Activated CD4-positive, alpha-beta T cell treated with anti-CD3 and anti-CD28 coated beads for 24 hours (primary cell): ENCODE results near the gene DIO3.

Experiments
- DNase-seq, 2 donors: peaks; one replicate each; pipeline ENCODE4 v3.0.0-alpha.2; 2020; ENCODE audit warnings: low read depth in 2 of 2

The DIO3 gene

DNA sequence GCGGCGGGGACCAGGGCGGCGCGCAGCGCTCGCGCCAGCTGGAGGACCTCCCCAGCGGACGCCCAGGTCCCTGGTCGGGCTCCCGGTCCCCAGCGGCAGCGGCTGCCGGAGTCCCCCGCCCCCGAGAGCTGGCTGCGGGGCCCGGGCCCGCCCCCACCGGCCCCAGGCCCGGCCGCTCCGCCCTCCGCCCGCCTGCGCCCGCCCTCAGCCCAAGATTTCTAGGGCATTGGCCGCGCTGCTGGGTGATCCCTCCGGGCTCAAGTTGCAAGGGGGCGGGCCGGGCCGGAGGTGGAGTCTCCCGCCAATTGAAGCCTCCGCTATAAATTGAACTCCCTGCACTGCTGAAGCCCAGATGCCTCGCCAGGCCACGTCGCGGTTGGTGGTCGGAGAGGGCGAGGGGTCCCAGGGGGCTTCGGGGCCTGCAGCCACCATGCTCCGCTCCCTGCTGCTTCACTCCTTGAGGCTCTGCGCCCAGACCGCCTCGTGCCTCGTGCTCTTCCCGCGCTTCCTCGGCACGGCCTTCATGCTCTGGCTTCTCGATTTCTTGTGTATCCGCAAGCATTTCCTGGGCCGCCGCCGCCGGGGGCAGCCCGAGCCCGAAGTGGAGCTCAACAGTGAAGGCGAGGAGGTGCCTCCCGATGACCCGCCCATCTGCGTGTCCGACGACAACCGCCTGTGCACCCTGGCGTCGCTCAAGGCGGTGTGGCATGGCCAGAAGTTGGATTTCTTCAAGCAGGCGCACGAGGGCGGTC lies at the start of gene DIO3:
TSS of gene DIO3 (plus strand) at position 351 of the 752 bp plus-strand sequence.
- DNase-seq, result no peak

DNA sequence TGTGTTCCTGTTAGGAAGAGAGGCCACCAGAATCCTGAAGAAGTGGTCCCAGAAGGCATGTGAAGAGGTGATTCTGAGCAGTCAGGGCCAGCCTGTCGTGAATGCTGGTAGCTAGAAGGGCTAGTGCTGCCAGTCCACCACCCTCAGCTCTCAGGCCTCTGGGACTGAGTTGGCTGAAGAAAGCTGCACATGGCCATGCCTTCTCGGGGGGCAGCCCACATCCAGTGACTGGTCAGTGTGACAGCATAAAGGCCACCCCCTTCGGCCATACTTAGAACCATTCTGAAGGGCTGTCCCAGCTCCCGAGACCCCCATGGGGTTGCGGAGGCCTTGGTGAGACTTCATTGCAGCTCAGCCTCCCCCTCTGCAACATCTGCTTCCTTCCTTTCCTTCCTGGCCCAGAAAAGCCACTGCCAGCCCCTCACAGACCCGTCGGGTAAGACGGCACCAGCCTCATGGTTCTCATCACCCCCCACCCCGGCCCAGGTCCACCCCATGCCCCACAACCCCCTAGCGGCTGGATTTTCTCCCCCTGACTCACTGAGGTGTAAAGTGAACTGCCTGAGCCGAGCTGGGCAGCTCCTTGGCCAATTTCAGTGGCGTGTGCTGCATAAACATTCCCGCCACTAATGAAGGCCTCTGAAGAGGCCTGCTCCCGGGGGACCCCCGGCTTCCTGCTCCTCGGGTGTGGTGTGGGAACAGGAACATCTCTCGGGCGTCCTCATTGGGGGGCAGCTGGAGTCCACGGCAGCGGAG lies 49.5 kb upstream of the DIO3 start:
- DNase-seq, result no peak

DNA sequence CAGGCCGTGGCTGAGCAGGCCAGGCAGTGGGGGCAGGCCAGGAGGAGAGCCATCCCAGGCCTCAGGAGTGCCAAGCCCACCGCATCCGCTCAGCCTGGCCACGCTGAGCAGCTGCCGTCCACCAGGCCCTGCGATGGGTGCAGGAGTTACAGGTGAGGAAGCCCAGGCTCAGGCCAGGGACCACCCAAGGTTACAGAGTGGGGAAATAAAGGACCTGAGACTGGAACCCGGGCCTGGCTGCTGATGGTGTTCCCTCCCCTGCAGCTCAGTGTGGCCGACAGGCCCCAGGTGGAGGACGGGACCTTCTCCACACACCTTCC lies 49.0 kb upstream of the DIO3 start:
- no peak for DNase-seq

DNA sequence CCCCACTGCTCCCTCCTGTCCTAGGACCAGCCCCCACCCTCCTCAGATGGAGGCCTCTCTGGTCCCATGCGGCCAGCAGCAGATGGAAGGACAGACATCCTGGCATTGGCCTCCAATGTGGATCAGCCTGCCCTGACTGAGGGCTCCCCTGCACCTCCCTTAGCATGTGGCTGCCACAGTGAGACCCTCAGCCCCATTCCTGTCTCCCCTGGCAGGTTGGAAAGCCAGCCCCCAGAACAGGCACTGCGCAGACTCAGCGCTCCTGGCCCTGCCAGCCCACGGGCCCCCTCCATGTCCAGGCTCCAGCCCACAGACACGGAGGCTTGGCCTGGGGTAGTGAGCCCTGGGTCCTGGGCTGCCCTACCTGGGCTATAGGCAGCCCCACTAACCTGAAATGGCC lies 47.2 kb upstream of the DIO3 start:
- DNase-seq, result no peak

DNA sequence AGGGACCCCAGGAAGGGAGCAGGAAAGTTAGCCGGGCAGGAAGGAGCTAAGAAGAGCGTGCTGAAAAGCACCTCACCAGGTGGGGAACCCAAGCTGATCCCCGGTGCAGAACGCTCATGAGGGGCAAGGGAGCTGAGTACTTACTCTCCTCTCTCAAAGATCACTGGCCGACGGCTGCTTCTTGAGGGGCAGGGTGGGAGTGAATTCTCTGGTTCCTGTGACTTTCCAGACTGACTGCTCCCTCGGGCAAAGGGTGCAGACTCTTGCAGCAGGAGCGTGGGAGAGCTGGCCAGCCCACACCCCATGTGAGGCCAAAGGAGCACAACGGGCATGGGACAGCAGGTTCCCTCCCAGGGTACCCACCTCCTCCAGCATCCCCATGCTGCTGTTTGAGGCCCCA lies 44.9 kb upstream of the DIO3 start:
- DNase-seq, result no peak

DNA sequence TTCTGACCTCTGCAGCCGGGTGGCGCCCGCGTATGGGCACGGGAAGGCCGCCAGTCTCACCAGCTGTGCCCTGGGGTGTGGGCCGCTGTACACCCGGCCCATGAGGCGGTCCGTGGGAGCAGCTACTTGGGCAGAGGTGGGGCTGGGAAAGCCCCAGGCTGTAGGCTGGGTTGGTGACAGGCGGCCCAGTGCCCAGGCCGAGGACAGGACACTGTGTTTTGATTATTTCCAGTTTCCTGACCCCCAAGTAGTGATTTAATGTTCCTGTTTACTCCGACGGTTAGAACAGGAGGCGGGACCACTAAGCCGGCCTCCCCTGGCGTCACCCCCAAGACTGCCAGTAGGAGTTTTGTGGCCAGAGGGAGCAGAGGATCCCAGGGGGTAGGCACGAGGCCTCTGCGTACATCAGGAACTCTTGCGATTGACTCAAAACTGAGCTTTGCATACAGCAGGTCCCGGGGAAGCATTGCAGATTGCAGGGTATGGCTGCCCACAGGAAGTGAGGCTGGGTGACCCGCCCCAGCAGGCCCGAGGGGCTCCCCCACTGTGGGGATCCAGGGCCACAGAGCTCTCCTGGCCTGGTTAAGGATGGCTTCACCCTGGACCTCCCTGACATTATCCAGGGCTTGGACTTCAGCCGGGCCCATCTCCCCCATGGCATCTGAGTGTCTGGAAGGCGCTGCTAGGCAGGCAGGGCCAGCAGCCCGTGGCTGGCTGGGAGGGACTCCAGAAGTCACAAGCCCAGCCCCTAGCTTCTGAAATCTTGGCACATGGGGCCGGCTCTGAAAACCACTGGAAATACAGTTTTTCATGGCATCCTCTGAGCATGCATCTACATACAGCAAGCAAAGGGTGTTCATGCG lies 42.5 kb upstream of the DIO3 start:
- DNase-seq, result no peak

DNA sequence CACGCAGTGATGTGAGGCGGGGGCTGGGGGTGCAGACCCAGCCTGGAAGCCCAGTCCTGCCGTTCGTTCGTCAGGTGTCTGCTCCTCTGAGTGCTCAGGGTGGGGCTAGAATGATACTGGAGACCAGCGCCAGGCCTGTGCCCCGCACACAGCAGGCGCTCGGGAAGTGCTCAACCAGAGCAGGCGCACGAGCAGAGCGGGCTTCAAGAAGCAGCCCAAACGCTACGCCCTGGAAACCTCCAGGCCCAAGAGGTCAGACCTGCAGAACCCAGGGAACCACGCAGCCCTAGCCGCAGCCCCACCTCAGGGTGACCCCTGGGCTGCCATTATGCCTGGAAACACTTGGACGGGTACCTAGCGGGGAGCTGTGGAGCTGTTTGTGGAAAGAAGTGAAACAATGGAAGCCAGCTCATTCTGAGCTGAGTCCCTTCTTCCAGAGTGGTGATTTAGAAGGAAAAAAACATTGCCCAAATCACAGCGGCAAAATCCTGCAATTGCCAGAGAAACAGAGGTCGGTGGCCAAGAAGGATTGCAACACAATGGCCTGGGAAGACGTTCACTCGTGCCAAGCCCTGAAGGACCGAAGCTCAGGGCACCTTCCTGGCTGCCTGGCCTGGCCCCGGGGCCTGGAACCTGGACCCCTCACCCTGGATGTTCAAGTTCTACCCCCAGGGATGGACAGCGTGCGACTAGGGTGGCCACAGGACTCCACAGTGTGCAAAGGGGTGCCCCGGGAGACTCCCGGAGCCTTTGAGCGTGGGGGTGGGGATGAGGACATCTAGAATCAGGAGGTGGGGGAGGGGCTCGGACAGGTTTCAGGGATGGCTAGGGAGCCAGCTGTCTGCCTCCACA lies 40.4 kb upstream of the DIO3 start:
- DNase-seq, result no peak

DNA sequence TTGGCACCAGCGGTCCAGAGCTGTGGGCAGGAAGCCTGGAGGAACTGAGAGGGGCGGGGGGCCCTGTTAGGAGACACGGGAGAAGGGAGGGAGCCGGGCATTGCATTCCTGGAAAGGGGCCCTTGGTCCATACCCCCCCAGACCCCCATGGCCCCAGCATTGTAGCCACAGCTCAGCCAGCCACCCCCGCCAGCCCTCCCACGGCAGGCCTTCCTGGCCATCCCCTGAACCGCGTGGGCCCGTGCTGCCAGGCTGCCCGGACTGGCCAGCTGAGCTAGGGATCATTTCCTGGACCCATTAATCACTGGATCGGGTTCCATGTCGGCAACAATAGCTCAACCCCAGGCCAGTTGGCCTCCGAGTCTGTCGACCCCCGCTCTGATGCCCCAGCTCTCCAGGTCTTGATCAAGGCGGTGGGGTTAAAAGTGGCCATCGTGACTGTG lies 39.8 kb upstream of the DIO3 start:
- DNase-seq, result no peak

DNA sequence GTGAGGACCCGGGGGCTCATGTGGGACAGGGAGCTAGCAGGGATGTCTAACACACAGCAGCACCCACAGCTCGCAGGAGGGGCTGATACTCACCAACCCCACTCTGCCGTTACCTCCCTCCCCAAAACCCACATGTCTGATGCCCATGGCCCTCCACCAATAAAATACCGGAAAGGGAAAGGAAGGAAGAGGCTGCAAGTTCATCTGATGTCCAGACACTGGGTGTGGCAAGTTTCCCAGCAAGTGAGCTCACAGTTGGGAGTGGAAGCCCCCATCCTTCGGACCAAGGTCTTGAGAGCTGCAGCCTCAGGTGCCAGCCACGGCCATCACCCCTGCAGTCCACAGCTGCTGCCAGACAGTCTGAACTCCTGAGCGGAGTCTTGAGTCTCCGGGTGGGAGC lies 39.3 kb upstream of the DIO3 start:
- DNase-seq, result no peak

DNA sequence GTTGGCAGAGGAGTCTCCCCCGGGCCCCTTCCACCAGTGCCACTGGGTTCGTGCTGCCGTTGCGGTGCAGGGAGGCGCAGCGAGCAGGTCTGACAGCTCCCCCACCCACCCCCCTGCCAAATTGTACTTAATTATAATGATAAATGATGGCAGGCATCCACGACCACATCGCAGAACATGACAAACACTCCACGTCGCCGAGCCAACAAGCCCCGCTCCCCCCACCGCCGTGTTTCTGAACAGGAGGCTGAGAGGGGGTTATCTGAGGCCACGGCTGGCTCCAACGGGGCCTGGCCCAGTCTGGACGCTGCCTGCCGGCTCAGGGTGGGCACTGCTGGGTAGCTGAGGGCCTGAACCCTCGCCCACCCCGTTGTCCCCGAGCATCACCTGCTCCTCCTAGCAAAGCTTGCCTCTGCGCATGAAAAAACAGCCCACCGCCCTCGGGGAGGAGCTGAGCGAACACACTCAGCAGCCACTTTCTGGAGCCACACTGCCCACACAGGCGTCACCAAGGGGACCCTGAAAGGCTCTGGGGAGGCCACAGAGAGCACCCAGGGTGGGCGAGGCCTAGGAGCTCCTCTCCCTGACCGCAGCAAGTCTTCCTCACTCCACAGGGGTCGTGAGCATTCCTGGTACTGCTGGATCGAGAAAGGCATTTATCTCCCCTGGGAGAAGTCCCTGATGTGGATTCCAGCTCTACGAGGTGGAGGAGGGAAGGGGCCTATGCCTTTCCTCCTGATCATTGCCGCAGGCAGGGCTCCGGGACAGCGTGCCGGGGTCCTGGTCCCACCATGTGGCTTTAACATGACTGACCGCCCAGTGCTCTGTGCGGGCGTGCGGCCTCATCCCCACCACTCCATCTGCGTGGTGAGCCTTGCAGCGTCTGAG lies 35.4 kb upstream of the DIO3 start:
- DNase-seq, result no peak

DNA sequence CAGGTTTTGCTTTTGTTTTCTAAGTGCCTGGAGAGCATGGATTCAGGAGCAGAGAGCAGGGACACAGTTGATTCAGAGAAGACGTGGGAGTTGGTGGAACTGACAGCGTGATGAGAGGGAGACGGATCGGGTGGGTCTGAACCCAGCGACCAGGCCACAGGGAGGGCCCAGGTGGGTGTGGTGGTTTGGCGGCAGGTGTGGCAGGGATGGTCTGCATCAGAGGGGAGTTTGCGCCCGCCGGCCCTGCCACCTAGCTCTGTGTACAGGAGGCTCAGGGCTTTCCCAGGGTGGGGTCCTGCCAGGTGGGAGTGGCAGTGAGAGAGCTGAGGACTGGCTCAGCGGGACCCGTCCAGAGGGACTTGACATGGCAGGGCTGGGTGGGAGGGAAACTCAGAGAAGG lies 33.3 kb upstream of the DIO3 start:
- DNase-seq, result no peak

DNA sequence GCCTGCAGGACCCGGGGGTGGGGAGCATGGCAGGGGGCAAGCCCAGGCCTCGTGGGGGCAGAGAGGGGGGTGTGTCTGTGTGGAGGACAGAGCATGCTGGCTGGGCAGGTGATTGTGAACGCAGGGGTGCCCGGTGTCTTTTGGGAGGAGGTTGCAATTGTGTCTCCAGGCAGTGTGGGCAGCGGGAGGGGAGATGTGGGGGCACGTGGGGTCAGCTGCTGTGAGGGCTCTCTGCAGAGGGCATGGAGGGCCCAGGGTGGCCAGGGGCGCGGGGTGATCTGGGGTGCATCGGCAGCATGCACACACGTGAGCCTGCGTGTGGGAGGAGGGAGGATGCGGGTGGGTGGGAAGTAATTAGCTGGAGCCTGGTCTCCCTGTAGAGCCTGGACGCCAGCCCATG lies 32.2 kb upstream of the DIO3 start:
- no peak for DNase-seq

DNA sequence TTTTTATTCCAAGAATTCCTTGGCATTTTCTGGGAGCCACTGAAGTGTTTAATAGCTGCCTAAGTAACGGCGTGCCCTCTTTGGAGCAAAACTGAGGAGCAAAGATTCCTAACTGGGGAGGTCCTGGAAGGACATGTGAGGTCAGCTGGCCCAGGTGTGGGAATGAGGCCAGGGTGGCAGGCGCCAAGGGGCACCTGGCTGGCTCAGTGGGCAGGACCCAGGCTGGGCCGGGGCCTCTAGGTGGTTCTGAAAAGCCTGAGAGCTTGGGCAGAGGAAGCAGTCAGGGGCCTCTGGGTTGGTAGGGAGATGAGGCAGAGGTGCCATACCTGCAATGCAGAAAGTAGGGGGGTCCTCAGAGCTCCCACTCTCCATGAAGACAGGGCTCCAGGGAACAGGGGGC lies 27.1 kb upstream of the DIO3 start:
- no peak for DNase-seq

DNA sequence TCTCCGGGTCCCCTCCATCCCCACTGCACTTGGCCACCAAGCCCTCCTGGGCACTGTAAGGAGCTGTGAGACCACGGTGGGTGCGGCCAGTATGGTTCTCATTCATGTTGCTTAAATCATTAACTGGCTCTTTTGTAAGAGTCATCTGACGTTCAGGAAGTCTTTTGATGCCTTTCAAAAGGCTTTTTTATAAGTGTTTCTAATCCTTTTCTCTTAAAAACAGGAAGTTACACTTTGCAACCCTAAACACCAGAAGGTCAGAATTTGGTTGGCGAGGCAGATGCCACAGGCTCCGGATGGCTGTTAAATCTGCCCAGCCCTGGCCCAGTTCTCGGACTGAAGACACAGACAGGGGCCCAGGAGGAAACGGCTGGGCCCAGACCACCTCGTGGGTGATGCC lies 26.1 kb upstream of the DIO3 start:
- no peak for DNase-seq

DNA sequence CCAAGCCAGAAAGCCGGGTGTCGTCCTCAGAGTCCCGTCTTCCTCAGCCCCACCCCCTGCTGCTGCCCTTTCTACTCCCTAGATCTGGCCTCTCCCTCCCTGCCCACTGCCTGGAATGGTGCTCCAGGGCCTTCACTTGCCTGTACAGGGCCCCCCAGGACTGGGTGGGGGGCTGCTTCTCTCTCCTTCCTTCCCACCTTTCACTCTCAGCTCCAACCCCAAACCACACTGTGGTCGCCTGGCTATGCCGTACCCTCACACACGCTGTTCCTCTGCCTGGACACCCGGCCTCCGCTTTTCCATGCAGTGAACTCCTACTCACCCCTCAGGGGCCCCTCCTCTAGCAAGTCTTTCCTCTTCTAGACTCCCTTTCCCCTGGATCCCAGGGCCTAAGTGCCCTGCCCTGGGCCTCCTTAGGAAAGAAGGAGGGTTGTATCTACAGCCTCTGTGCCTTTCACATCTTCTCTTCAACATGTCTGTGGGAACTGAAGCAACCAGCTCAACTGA lies 25.5 kb upstream of the DIO3 start:
- no peak for DNase-seq

DNA sequence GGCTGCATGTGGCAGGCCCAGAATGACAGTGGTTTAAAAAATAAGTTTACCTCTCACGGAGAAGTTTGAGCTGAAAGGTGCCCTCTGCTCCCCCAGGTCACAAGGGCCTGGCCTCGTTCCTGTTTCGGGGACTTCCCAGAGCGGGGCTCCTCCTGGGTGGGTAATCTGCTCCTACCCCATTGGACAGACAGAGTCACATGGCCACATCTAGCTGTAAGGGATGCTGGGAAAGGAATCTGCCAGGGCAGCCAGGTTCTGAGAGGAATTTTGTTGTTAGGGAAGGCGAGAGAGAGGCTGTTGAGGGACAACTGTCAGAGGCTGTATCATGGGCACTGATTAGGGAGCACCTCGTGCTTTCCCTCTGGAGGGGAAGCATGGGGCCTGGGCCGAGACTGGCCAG lies 24.0 kb upstream of the DIO3 start:
- DNase-seq, result no peak

DNA sequence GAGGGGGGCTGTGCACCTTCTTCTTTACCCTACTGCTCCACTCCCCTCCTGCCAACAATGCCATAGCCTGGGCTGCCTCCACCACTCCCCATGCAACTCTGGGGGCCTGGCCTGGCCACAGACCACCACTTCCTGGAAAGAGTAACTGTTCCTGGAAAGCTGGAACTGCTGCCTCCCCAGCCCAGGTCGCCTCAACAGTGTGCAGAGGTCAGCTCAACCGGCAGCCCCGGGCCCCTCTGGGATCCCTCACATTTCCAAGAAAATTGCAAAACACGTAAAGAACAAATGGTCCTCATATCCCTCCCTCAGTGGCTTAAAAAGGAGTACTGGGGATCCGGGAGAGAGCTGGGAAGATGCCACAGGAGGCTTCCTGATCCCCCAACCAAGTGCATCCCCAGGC lies 22.4 kb upstream of the DIO3 start:
- DNase-seq, result no peak

DNA sequence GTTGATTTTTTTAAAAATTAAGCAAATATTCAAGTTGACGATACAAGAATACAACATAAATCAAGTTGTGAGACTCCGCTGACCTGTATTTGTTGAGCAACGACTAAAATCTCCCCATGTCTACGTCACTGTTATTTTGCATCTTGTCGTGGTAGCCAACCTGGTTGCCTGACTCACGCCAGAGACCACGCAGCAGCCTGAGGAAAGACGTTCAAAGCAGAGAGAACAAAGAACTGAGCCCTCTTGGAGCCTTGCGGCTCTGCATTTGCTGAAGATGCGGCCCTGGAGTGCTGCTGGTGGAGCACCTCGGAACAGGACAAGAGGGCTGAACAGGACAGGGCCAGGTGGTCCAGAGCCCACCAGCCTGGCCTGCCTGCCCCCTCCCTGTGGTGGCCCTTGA lies 21.4 kb upstream of the DIO3 start:
- no peak for DNase-seq

DNA sequence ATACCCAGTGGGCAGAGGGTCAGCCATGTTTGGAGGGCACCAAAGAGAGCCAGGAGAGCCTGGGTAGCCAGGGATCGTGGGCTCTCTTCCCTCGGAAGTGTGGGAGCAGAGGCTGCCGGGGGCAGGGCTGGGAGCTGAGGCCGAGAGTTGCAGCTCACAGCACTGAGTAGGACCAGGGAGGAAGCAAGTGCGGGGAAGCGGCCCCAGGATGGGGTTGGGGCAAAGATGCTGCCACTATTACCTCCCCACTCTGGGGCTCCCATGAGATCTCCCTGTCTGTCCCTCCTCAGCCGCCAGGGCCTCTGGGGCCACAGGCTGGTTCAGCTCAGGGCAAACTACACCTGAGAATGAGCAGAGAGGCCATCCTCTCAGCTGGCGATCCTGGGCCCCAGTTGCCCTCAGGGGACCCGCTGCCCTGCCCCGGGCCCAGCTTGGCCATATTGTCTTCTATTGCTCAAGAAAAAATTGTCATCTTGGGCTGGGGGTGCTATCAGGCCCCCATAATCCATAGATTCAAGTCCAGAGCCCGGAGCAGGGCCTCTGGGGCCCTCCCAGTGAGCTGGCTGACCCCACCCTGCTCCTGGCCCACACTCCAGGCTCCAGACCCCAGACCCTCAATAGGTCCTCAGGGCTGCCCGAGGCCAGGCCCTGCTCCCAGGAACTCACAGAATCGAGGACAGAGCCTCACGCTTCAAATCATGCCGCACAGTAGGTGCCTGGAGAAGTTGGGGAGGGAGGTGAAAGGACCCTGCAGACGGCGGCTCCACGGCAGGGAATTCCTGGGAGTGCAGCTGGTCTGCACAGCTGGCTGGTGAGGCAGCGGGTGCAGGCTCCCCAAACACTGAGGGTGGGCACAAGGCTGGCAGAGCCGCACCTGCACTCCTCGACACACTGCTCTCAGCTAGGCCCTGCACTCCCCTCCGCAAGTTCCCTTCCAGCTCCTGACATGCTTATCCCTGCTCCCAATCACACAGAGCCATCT lies 20.5 kb upstream of the DIO3 start:
- DNase-seq, result no peak
